HG03575 (cell line): ENCODE results near the gene RIPOR1.

Experiments used
- ATAC-seq: cut with Tn5 transposase; IDR thresholded peaks from one replicate; pipeline ENCODE4 v1.9.1; 2021; ENCODE audit not compliant: unreplicated experiment, insufficient number of reproducible peaks, low FRiP score; ENCODE audit errors: extremely low read depth

The RIPOR1 gene

DNA sequence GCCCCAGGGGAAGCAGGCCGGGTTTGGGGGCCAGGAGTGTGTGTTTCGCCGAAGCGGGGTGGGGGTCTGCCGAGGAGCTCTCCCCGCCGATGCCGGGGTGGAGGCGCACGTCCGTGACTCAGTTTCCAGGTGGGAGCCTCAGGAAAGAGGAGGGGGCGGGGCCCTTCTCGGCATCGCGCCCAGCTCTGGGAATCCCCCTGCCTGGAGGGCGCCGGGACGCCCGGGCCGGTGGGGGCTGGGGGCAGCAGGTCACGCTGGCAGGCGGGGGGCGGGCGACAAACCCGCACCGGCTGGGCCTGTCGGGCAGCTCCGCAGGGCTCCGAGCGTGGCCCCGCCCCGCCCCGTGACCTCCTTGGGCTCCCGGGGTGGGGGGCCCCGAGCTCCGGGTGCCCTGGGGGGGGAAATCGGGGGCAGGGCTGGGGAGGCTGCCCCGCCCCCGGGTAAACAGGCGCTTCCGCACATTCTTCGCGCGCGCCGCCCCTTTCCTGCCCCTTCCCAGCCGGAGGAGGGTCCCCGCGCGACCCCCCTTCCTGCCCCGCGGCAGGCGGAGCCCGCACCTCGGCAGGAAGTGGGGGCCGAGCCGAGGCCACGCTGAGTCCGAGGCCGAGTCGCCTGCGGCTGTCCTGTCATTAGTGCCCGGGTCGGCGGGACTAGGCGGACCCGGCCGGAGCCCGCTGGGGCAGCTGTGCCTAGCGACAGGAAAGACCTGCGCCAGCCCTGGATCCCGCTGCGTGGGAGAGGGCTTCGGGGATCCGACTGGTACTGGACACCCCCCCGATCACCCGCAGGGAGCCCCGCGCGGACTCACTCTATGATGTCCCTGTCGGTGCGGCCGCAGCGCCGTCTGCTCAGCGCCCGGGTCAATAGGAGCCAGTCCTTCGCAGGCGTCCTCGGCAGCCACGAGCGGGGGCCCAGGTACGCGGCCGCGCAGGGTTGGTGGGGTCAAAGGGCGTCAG is 9.3 kb downstream of the RIPOR1 start:
- ATAC-seq = no peak

DNA sequence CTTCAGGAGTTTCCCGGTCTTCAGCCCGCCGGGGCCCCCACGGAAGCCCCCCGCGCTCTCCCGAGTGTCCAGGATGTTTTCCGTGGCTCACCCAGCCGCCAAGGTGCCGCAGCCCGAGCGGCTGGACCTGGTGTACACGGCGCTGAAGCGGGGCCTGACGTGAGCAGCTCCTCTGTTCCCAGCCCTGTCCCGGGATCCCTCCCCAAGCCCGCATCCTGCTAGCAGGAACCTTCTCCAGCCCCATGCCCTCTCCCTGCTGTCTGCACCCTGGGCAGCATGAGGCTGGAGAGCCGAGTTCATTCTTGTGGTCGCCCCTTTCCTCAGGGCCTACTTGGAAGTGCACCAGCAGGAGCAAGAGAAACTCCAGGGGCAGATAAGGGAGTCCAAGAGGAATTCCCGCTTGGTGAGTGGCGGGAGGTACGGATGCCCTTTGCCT is 10.1 kb downstream of the RIPOR1 start:
- no peak for ATAC-seq

DNA sequence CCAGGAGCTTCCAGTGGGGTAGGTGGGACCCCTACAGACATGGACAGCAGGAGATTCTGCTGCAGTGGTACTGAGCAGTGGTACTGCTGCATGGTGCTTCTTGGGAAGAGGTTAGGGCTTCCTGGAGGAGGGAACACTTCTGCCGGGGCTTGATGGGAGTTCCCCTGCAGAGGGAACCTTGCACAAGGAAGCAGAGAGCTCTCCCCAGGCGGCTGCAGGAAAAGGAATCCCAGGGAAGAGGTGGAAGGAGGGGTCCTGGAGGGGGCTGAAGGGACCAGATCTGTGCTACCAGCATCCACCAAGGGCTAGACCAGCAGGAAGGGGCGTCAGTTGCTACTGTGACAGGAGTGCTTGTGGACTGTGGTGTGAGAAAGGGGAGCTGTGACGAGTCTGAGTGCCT is 10.6 kb downstream of the RIPOR1 start:
- ATAC-seq = no peak

DNA sequence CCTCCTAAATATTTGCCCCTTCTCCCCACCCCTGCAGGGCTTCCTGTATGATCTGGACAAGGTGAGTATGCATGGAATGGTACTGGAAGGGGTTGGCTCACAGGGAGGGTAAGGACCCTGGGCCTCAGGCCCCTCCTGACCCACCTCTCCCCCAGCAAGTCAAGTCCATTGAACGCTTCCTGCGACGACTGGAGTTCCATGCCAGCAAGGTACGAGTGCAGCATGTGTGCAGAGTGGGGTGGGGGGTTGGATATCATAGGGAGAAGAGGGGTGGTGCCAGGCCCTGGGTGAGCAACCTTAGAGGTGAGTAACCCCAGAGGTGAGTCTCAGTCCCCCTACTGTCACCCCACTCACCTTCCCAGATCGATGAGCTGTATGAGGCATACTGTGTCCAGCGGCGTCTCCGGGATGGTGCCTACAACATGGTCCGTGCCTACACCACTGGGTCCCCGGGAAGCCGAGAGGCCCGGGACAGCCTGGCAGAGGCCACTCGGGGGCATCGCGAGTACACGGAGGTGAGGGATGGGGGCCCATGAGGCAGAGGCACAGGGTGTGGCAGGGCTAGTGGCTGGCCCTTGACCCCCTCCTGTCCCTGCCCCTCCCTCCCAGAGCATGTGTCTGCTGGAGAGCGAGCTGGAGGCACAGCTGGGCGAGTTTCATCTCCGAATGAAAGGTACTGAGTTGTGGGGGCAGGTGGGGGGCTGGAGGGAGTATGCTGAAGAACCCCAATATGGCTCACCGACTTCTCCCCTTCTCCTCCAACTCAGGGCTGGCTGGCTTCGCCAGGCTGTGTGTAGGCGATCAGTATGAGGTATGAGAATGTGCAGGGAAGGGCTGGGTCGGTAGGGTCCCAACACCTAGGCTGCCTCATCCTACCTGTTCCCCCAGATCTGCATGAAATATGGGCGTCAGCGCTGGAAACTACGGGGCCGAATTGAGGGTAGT is 11.3 kb downstream of the RIPOR1 start:
- ATAC-seq = no peak

DNA sequence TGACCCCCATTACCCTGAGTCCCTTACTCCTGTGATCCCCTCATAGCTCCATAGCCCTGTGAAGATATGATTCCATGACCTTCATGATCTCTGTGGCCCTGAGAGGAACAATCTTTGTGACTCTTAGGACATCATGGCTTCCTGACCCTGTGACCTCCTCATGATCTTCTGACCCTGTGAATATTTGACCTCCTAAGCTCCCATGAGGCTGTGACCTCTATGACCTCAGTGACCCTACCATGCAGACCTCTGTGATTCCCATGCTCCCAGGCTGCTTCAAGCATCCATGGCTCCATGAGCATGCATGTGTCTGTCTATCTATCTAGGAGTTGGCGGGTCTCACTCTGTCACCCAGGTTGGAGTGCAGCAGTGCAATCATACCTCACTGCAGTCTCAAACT is 12.1 kb downstream of the RIPOR1 start:
- no peak for ATAC-seq

DNA sequence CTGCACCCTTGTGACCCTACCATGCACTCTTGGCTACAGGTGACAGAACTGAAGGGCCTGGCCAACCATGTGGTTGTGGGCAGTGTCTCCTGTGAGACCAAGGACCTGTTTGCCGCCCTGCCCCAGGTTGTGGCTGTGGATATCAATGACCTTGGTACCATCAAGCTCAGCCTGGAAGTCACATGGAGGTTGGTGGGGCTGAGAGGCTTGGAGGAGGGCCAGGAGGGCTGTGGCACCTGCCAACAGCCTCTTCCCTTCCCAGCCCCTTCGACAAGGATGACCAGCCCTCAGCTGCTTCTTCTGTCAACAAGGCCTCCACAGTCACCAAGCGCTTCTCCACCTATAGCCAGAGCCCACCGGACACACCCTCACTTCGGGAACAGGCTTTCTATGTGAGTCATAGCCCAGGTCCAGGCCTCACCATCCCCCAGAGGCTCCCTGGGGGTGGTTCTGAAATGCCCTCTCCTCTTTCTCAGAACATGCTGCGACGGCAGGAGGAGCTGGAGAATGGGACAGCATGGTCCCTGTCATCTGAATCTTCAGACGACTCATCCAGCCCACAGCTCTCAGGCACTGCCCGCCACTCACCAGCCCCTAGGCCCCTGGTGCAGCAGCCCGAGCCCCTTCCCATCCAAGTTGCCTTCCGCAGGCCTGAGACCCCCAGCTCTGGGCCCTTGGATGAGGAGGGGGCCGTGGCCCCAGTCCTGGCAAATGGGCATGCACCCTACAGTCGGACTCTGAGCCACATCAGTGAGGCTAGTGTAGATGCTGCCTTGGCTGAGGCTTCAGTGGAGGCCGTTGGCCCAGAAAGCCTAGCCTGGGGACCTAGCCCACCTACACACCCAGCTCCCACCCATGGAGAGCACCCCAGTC is 13.0 kb downstream of the RIPOR1 start:
- no peak for ATAC-seq

DNA sequence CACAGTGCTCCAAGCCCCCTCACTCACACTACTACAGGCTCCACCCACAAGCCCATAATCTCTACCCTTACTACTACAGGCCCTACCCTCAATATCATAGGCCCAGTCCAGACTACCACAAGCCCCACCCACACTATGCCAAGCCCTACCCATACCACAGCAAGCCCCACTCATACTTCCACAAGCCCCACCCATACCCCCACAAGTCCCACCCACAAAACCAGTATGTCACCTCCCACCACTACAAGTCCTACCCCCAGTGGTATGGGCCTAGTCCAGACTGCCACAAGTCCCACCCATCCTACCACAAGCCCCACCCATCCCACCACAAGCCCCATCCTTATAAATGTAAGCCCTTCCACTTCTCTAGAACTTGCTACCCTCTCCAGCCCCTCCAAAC is 13.8 kb downstream of the RIPOR1 start:
- no peak for ATAC-seq

DNA sequence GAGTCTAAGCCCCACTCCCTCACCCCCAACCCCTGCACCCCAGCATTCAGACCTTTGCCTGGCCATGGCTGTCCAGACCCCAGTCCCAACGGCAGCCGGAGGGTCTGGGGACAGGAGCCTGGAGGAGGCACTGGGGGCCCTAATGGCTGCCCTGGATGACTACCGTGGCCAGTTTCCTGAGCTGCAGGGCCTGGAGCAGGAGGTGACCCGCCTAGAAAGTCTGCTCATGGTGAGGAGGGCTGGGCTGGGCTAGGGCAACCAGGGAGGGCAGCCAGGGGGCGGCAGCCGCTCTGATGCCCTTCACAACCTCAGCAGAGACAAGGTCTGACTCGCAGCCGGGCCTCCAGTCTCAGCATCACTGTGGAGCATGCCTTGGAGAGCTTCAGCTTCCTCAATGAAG is 14.4 kb downstream of the RIPOR1 start:
- ATAC-seq = no peak

DNA sequence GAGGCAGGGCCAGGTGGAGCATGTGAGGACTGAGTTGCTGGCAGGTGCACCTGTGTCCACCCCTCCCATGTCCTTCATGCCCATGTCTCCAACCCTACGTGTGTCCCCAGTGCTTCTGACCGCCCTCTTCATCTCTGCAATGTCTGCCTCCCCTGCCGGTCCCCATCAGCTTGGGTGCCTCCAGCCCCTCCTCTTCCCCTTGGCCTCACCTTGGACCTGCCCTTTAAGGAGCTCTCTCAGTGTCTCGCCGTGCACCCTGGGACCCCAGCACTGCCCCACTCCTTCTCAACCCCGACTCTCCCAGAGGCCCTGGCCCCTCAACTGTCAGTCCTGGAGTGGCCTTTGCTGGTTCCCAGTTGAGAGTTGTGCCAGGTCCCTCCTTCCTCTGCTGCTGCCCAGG is 15.0 kb downstream of the RIPOR1 start:
- no peak for ATAC-seq

DNA sequence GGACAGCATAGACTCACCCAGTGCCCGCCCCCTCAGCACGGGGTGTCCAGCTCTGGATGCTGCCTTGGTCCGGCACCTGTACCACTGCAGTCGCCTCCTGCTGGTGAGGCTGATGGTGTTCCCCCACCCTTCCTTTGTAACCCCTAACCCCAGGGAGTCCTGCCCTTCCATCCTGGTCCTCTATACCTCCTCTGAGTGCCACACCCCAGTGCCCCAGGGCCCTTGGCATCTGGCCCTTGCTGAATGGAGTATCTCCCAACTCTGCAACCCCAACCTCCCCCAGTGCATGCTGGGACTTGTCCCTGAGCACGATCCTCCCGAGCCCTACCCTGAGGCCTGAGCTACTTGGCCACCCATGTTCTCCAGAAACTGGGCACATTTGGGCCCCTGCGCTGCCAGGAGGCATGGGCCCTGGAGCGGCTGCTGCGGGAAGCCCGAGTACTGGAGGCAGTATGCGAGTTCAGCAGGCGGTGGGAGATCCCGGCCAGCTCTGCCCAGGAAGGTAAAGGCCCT is 15.8 kb downstream of the RIPOR1 start:
- ATAC-seq = no peak

DNA sequence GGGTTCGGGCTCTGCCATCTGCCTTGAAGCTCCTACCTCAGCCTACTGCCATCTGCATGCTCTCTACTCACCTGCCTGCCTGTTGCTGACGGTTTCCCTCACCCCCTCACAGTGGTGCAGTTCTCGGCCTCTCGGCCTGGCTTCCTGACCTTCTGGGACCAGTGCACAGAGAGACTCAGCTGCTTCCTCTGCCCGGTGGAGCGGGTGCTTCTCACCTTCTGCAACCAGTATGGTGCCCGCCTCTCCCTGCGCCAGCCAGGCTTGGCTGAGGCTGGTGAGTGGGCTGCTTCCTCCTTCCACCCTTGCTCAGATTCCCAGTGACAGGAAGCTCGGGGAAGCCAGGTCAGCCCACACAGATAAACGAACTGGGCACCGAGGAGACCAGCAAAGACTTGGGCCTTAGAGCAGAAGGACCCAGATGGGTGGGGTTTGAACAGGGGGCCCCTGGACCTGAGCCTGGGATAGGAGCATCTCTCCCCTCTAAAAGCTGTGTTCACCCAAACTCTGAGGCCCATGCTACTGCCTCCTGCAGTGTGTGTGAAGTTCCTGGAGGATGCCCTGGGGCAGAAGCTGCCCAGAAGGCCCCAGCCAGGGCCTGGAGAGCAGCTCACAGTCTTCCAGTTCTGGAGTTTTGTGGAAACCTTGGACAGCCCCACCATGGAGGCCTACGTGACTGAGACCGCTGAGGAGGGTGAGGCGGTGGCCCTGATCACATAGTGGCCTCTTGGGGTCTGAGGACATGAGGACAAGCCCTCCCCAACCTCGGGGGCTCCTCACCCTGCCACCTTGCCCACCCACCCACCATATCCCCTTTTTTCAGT is 16.4 kb downstream of the RIPOR1 start:
- ATAC-seq = no peak

DNA sequence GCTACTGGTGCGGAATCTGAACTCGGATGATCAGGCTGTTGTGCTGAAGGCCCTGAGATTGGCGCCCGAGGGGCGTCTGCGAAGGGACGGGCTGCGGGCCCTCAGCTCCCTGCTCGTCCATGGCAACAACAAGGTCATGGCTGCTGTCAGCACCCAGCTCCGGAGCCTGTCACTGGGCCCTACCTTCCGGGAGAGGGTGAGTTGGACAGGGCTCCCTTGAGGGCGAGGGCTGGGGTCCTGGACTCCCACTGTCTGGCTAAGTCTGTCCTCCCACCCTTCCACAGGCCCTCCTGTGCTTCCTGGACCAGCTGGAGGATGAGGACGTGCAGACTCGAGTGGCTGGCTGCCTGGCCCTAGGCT is 17.0 kb downstream of the RIPOR1 start:
- ATAC-seq = no peak

DNA sequence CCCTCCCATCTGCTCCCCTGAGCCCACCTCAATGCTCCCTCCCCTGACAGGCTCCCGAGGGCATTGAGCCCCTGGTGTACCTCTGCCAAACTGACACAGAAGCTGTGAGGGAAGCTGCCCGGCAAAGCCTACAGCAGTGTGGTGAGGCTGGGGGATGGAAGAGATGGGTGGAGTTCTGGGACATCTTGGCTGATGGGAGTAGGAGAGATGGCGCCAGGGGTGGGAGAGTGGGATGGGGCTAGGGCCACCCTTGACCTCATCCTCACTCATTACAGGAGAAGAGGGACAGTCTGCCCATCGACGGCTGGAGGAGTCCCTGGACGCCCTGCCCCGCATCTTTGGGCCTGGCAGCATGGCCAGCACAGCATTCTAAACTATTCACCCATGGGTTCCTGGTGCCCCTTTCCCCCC is 17.5 kb downstream of the RIPOR1 start:
- no peak for ATAC-seq

DNA sequence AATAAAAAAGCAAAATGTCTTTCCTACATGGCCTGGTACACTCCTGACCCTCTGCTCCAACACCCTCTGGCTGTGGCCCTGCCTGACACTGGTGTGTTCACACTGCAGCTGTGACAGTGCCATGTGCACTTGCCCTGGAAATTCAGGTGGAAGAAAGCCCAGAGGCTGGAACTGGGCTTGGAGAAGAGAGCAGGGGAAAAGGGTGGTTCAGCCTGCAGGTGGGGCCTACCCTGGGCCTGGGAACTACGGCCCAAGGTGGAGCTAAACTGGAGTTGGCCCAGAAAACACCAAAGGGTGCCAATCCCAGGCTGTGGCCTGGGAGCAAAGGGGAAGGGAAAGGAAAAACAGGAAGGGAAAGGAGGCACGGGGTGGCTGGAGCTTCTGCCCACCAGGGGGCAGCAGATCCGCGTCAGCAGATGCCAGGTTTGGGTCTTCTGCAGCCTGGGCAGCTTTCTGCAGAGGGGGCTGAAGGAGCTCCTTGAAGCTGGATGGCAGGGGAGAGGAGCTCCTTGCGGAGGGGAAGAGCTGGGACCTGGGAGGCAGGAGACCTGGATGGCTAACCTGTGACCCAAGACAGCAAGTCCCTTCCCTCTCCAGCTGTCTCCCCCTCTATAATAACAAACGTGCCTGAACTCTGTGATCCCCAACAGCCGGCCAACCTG is 18.3 kb downstream of the RIPOR1 start:
- ATAC-seq = no peak

DNA sequence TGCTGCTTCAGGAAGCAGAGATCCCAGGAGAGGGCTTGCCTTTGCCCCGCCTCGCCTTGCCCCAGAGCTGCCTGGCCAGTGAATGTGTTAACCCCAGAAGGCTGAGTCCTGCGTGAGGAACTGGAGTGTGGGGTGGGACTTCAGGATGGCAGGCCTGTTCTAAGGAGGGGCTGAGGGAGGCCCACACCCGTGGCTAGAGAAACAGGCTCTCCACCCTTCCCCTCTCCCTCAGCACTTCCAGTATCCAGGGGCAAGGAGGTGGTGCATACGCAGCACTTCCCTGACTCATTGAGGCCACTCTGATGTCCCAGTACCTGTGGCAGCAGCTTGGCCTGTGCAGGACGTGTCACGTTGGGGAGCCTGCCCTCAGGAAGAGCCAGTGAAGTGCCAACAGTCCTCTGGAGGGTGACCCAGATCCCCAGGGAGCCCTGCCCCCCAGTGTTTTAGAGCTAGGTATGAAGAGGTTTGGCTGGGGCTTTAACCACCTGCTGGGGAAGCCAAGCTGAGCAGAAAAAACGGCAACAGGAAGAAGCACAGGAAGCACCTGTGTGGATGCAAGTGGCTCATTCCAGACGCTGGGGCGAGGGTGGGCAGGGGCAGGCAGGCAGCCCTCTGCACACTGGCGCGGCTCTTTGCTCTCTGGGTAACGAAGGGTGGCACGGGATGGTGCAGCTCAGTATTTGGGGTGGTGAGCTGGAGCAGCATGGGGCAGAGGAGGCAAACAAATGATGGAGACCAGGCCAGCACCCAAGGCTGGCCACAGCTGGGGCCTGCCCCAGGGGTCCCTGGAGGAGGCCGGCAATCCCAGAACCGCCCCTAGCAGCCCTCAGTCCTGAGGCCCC is 19.0 kb downstream of the RIPOR1 start:
- no peak for ATAC-seq

DNA sequence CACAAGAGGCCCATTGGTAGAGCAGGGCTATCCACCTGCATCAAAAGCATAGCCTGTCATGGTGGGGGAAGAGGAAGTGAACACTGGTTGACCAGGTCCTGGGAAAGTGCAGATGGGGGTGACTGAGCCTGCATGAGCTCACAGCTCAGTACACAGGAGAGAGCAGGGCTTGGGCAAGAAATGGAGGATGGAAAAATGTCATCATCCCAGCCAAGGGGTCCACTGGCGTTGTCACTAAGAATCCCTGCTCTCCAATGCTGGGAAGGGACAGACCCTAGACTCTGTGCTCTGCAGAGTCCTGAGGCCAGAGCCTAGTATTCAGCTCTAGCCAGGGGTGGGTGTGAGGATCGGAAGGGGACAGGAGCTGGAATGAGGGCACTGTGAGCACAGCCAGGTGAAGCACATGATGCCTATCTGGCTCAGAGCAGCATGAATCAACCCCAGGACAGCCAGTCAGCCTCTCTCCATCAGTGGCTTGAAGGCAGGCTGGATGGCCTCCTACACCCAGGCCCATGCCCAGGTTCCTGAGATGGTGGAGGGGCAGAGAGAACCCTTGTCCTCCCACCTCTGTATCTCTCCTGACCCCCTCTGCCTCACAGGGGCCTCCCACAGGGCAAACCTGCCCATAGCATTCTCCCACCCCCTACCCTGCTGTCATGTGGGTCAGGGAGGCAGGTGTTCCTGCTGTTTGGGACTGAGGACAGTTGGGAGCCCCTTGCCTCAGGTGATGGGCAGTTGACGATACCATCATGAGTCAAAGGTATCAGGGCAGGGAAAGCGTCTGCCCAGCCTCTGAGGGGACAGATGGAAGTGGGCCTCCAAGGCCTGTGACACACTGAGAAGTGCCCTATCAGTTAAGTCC is 19.9 kb downstream of the RIPOR1 start:
- no peak for ATAC-seq
